Ishikawa (cell line): ENCODE data around the gene CLASP1.

Experiments used
- EGR1 ChIP-seq: IDR thresholded peaks from 2 replicates; pipeline ENCODE4 v1.6.1; 2012
- EP300 ChIP-seq: IDR thresholded peaks from 2 replicates; pipeline ENCODE4 v1.6.1; 2012; ENCODE audit warnings: borderline replicate concordance
- MAX ChIP-seq: IDR thresholded peaks from 2 replicates; pipeline ENCODE4 v1.6.1; 2012
- NFIC ChIP-seq: IDR thresholded peaks from 2 replicates; pipeline ENCODE4 v1.6.1; 2012
- RAD21 ChIP-seq: IDR thresholded peaks from 2 replicates; pipeline ENCODE4 v1.6.1; 2012; ENCODE audit warnings: low read depth
- REST ChIP-seq: IDR thresholded peaks from 2 replicates; pipeline ENCODE4 v1.6.1; 2012; ENCODE audit warnings: low read depth, mild to moderate bottlenecking
- TAF1 ChIP-seq: IDR thresholded peaks from 2 replicates; pipeline ENCODE4 v1.6.1; 2012; ENCODE audit warnings: low read depth, mild to moderate bottlenecking
- USF1 ChIP-seq: IDR thresholded peaks from 2 replicates; pipeline ENCODE4 v1.6.1; 2012
- YY1 ChIP-seq: IDR thresholded peaks from 2 replicates; pipeline ENCODE4 v1.6.1; 2012; ENCODE audit warnings: low read depth

GRCh38 chr2:121442889-121443288, 206.4 kb downstream of the CLASP1 start:
- TF ChIP-seq RAD21 (no peak), REST (no peak), MAX (no peak), EP300 (no peak), NFIC (no peak), EGR1 (no peak), YY1 (no peak), TAF1 (no peak), USF1 (no peak)
